Measurements from ENCODE around the gene OSCP1. TPM values are rescaled to one million over a fixed set of nuclear protein-coding genes. Genes with fewer than 3 reads are reported as not detected.

The OSCP1 gene
- total RNA-seq, 2 donors from 2014 or later, result 0.59 to 1.2 TPM

GRCh38 chr1:36386265-36387140 is 63.7 kb downstream of the OSCP1 start:
- ATAC-seq (peak; percentile 79 to 86), DNase-seq (ENCODE audit: low spot score) (peak; percentile 97)
- peak overlapping the region; percentile 96 to 99 for H3K27ac Mint-ChIP-seq
- no peaks in the 10 kb centered on the region for H3K9me3 Mint-ChIP-seq
- peaks cover 57 to 58% of the 10 kb centered on the region in 2 donors for H3K4me1 Mint-ChIP-seq (ENCODE audit: low read depth in 2 of 2)
- peaks cover 9% of the 10 kb centered on the region for H3K36me3 Mint-ChIP-seq
- H3K4me3 Mint-ChIP-seq, result peak overlapping the region; percentile 96
- H3K27me3 Mint-ChIP-seq, result no peaks in the 10 kb centered on the region

- H3K27me3 Mint-ChIP-seq, result no peaks in the 10 kb centered on the region
- H3K4me3 Mint-ChIP-seq, result peak within 1 kb of the TSS; percentile 96
- peak within 1 kb of the TSS; percentile 96 to 99 for H3K27ac Mint-ChIP-seq
- H3K4me1 Mint-ChIP-seq (ENCODE audit: low read depth in 2 of 2), result peaks cover 63% of the 10 kb centered on the region in 2 donors
- peaks cover 5% of the 10 kb centered on the region for H3K36me3 Mint-ChIP-seq
- DNase-seq (ENCODE audit: low spot score) (peak; percentile 98), ATAC-seq (peak; percentile 96)
- no peaks in the 10 kb centered on the region for H3K9me3 Mint-ChIP-seq
Measured at GRCh38 chr1:36385410-36386264, 64.6 kb downstream of the OSCP1 start, which contains the start of gene STK40. Gene STK40 (minus strand): TSS chr1:36385924. CDS start chr1:36361332, 24,592 bp downstream.

GRCh38 chr1:36384542-36385409 is 65.5 kb downstream of the OSCP1 start:
- peaks cover 70 to 72% of the 10 kb centered on the region in 2 donors for H3K4me1 Mint-ChIP-seq (ENCODE audit: low read depth in 2 of 2)
- H3K4me3 Mint-ChIP-seq, result peak overlapping the region; percentile 96
- H3K9me3 Mint-ChIP-seq, result no peaks in the 10 kb centered on the region
- ATAC-seq (no peak), DNase-seq (ENCODE audit: low spot score) (no peak)
- peak overlapping the region; percentile 92 to 97 for H3K27ac Mint-ChIP-seq
- H3K36me3 Mint-ChIP-seq, result peaks cover 5% of the 10 kb centered on the region
- no peaks in the 10 kb centered on the region for H3K27me3 Mint-ChIP-seq

DNA sequence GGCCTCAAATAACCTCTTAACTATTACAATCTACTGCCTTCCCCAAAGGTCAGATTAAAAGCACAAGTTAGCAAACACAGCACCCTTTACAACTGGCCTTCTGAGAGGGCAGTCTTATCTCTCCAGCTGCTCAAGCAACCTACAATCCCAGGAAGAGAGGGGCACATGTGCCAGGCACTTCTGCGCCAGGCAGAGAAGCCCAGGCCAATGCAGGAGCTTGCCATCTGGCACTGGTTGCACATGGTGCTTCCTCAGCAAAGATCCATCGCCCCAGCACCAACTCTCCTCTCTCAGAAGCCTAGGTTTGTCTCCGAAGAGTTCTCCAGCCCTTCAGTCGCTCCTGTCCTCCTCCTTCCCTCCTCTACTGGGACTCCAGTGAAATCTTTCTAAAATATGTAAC is 67.0 kb downstream of the OSCP1 start:
- H3K27ac Mint-ChIP-seq, result peak overlapping the region; percentile 92 to 97
- H3K27me3 Mint-ChIP-seq, result no peaks in the 10 kb centered on the region
- H3K36me3 Mint-ChIP-seq, result no peaks in the 10 kb centered on the region
- peaks cover 73 to 76% of the 10 kb centered on the region in 2 donors for H3K4me1 Mint-ChIP-seq (ENCODE audit: low read depth in 2 of 2)
- peak overlapping the region; percentile 20 for H3K4me3 Mint-ChIP-seq
- ATAC-seq (no peak), DNase-seq (ENCODE audit: low spot score) (no peak)
- no peaks in the 10 kb centered on the region for H3K9me3 Mint-ChIP-seq

- Mint-ChIP-seq H3K4me3 (no peak overlapping the region), H3K36me3 (no peaks in the 10 kb centered on the region), H3K27me3 (no peaks in the 10 kb centered on the region), H3K27ac (peak overlapping the region; percentile 79 to 80), H3K9me3 (no peaks in the 10 kb centered on the region), H3K4me1 (ENCODE audit: low read depth in 2 of 2) (peaks cover 70 to 79% of the 10 kb centered on the region in 2 donors)
- DNase-seq (ENCODE audit: low spot score) (no peak), ATAC-seq (no peak)
Measured at GRCh38 chr1:36382669-36383068, 67.6 kb downstream of the OSCP1 start.

DNA sequence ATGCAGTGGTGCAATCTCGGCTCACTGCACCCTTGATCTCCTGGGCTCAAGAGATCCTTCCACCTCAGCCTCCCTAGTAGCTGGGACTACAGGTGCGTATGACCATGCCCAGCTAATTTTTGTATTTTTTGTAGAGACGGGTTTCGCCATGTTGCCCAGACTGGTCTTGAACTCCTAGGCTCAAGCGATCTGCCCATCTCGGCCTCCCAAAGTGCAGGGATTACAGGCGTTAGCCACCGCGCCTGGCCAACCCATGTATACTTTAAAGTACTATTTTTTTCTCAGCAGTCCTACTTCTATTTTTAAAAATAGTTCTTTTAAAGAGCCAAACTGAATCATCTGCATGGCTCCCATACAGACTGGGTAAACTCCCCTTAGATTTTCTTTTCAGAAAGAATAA is 68.0 kb downstream of the OSCP1 start:
- Mint-ChIP-seq H3K27ac (peak overlapping the region; percentile 79 to 80), H3K9me3 (no peaks in the 10 kb centered on the region), H3K4me3 (no peak overlapping the region), H3K4me1 (ENCODE audit: low read depth in 2 of 2) (peaks cover 66 to 77% of the 10 kb centered on the region in 2 donors), H3K27me3 (no peaks in the 10 kb centered on the region), H3K36me3 (no peaks in the 10 kb centered on the region)
- ATAC-seq, result no peak
- DNase-seq (ENCODE audit: low spot score), result no peak

GRCh38 chr1:36381405-36381804 is 68.8 kb downstream of the OSCP1 start:
- ATAC-seq (no peak), DNase-seq (ENCODE audit: low spot score) (no peak)
- Mint-ChIP-seq H3K27me3 (no peaks in the 10 kb centered on the region), H3K4me1 (ENCODE audit: low read depth in 2 of 2) (peaks cover 59 to 70% of the 10 kb centered on the region in 2 donors), H3K9me3 (no peaks in the 10 kb centered on the region), H3K36me3 (no peaks in the 10 kb centered on the region), H3K4me3 (no peak overlapping the region), H3K27ac (peak overlapping the region; percentile 79 to 80)

GRCh38 chr1:36380782-36381181 is 69.5 kb downstream of the OSCP1 start:
- Mint-ChIP-seq H3K27ac (peak overlapping the region; percentile 79 to 80), H3K4me1 (ENCODE audit: low read depth in 2 of 2) (peaks cover 59 to 71% of the 10 kb centered on the region in 2 donors)

GRCh38 chr1:36380143-36380619 is 70.1 kb downstream of the OSCP1 start:
- H3K27ac Mint-ChIP-seq, result peak overlapping the region; percentile 79 to 80
- no peaks in the 10 kb centered on the region for H3K27me3 Mint-ChIP-seq
- H3K9me3 Mint-ChIP-seq, result no peaks in the 10 kb centered on the region
- ATAC-seq (no peak), DNase-seq (ENCODE audit: low spot score) (no peak)
- H3K4me3 Mint-ChIP-seq, result no peak overlapping the region
- no peaks in the 10 kb centered on the region for H3K36me3 Mint-ChIP-seq
- H3K4me1 Mint-ChIP-seq (ENCODE audit: low read depth in 2 of 2), result peaks cover 59 to 71% of the 10 kb centered on the region in 2 donors

More at GRCh38 chr1:36380782-36381181, 69.5 kb downstream of the OSCP1 start:
- Mint-ChIP-seq H3K9me3 (no peaks in the 10 kb centered on the region), H3K36me3 (no peaks in the 10 kb centered on the region), H3K27me3 (no peaks in the 10 kb centered on the region), H3K4me3 (no peak overlapping the region)
- no peak for ATAC-seq
- DNase-seq (ENCODE audit: low spot score), result no peak

GRCh38 chr1:36377791-36378492 is 72.3 kb downstream of the OSCP1 start:
- Mint-ChIP-seq H3K4me1 (ENCODE audit: low read depth in 2 of 2) (peaks cover 57 to 71% of the 10 kb centered on the region in 2 donors), H3K36me3 (no peaks in the 10 kb centered on the region), H3K27ac (peak overlapping the region; percentile 79 to 80), H3K27me3 (no peaks in the 10 kb centered on the region), H3K9me3 (no peaks in the 10 kb centered on the region), H3K4me3 (peak overlapping the region; percentile 39)
- DNase-seq (ENCODE audit: low spot score) (no peak), ATAC-seq (no peak)

- Mint-ChIP-seq H3K4me3 (no peak overlapping the region), H3K27me3 (no peaks in the 10 kb centered on the region), H3K9me3 (no peaks in the 10 kb centered on the region), H3K36me3 (no peaks in the 10 kb centered on the region), H3K27ac (peak overlapping the region; percentile 97 to 98), H3K4me1 (ENCODE audit: low read depth in 2 of 2) (peaks cover 48 to 50% of the 10 kb centered on the region in 2 donors)
- no peak for ATAC-seq
- no peak for DNase-seq (ENCODE audit: low spot score)
Measured at GRCh38 chr1:36372617-36373016, 77.6 kb downstream of the OSCP1 start.

DNA sequence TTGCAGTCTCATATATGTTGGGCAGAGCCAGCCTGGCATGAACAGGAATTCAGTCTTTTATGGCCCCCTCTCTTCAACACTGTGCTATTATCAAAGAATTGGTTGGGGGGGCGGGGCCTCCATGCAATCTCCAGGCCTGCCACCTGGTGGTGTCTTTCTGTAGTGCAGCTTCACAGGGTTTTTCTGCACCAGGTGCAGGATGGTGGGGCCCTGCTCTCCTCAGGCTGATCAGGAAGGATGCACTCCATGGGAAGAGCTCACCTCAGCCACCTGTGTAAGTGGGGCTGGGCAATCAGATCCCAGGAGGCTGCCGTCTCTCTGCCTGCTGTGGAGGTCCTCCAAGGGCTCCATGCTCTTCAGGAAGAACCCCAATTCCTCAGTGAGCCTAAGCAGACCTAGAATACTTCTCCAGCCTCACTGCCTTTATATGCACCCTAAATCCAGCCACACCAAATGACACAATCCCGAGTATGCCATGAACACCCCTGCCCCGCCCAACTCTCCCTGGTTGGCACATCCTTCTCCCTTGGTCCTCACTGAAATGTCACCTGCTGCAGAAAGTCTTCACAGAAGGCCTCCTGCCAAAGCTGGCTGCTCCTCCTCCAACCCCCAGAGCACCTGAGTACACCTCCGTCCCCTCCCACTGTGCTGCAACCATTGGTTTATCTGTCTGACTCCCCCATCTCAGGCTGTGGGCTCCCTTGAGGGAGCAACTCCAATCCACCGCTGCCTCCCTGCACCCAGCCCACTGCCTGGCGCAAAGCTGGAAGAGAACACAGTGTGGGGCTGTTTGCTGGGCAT is 81.0 kb downstream of the OSCP1 start:
- no peaks in the 10 kb centered on the region for H3K27me3 Mint-ChIP-seq
- no peaks in the 10 kb centered on the region for H3K9me3 Mint-ChIP-seq
- H3K36me3 Mint-ChIP-seq, result no peaks in the 10 kb centered on the region
- H3K27ac Mint-ChIP-seq, result peak overlapping the region in 1 of 2 donors; percentile 68
- peaks cover 46 to 50% of the 10 kb centered on the region in 2 donors for H3K4me1 Mint-ChIP-seq (ENCODE audit: low read depth in 2 of 2)
- no peak overlapping the region for H3K4me3 Mint-ChIP-seq
- ATAC-seq (peak; percentile 19 to 58), DNase-seq (ENCODE audit: low spot score) (peak; percentile 83)

Data from natural killer cell treated with Interleukin-12 subunit alpha and Interleukin-12 subunit beta and Interleukin-15 and Interleukin-18, amount 100 ng/mL, for 72 hours (primary cell).